ENCODE measurements around the gene HOMER1. TPM values are rescaled to one million over a fixed set of nuclear protein-coding genes. Genes with fewer than 3 reads are reported as not detected.

Gene HOMER1
- total and polyA plus RNA-seq, 9 of the 15 experiments (the other 6 are each of a cell fraction or from before 2014, with no cell fraction given): 6.3 to 39.9 (median 9.9) TPM

- Histone ChIP-seq H3K9me3 (replicated peaks; ENCODE audit: control insufficient read depth, insufficient read depth, low read depth, low read length) (no peaks in the 10 kb centered on the region), H3K36me3 (ENCODE audit: control insufficient read depth, insufficient read depth, low read length) (no peaks in the 10 kb centered on the region), H3K9me1 (ENCODE audit: control insufficient read depth, insufficient read depth, low read length) (no peaks in the 10 kb centered on the region), H3K27me3 (ENCODE audit: control insufficient read depth in 2 of 2, insufficient read depth in 2 of 2, low read length in 2 of 2) (no peaks in the 10 kb centered on the region), H3K4me2 (ENCODE audit: insufficient read depth, low read length) (no peak overlapping the region), H3K4me3 (no peak overlapping the region), H3K4me1 (replicated peaks in 1 of 2; ENCODE audit: control insufficient read depth in 2 of 2, insufficient read depth in 2 of 2, low read length in 2 of 2) (no peaks in the 10 kb centered on the region; a peak in 1 of 5 replicates), H3K79me2 (ENCODE audit: control insufficient read depth, insufficient read depth, low read length) (no peaks in the 10 kb centered on the region), H2AFZ (ENCODE audit: low read depth, low read length) (no peak overlapping the region), H4K20me1 (replicated peaks; ENCODE audit: control insufficient read depth, insufficient read depth, low read length) (no peaks in the 10 kb centered on the region), H3K27ac (ENCODE audit: extremely low read depth, low read depth, low read length) (no peak overlapping the region), H3K9ac (ENCODE audit: insufficient read depth in 1 of 2, low read depth in 2 of 2, low read length in 2 of 2) (no peak overlapping the region)
- FAIRE-seq: no peak
- BruUV-seq (replicated peaks): no TSS peak
- ChIA-PET CTCF (ENCODE audit: low intra/inter-chr PET ratio) (no interaction called here), POLR2A (no interaction called here)
- no peak for TF ChIP-seq PURB (CRISPR knock-in tag; IDR thresholded peaks at IDR 0.05; ENCODE audit: low read depth)
- TF ChIP-seq BRF2 (IDR thresholded peaks at IDR 0.05; ENCODE audit: borderline replicate concordance, insufficient read depth, insufficient read length): no peak
- TF ChIP-seq NR2C1 (IDR thresholded peaks at IDR 0.05): no peak
- no peak for TF ChIP-seq NR2C1 (tag; IDR thresholded peaks at IDR 0.05)
- no peak for TF ChIP-seq ZBTB1 (CRISPR knock-in tag; IDR thresholded peaks at IDR 0.05; ENCODE audit: borderline replicate concordance, low read depth)
- TF ChIP-seq E2F3 (CRISPR knock-in tag; IDR thresholded peaks at IDR 0.05): no peak
- no peak for TF ChIP-seq ZKSCAN8 (CRISPR knock-in tag; IDR thresholded peaks at IDR 0.05)
- no peak for TF ChIP-seq CTCF (IDR thresholded peaks at IDR 0.05 in 2 of 3, conservative IDR thresholded peaks at IDR 0.05 in 1 of 3; ENCODE audit: insufficient read depth in 2 of 3, low read depth in 1 of 3, low read length in 3 of 3)
- TF ChIP-seq, protein P1, sequence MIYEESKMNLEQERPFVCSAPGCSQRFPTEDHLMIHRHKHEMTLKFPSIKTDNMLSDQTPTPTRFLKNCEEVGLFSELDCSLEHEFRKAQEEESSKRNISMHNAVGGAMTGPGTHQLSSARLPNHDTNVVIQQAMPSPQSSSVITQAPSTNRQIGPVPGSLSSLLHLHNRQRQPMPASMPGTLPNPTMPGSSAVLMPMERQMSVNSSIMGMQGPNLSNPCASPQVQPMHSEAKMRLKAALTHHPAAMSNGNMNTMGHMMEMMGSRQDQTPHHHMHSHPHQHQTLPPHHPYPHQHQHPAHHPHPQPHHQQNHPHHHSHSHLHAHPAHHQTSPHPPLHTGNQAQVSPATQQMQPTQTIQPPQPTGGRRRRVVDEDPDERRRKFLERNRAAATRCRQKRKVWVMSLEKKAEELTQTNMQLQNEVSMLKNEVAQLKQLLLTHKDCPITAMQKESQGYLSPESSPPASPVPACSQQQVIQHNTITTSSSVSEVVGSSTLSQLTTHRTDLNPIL (CRISPR knock-in tag; IDR thresholded peaks at IDR 0.05): no peak
- TF ChIP-seq SAP30 (IDR thresholded peaks at IDR 0.05; ENCODE audit: borderline replicate concordance, insufficient read depth, low read depth, low read length, poor library complexity, severe bottlenecking): no peak
- TF ChIP-seq POLR2A (conservative IDR thresholded peaks at IDR 0.05): no peak
- no peak for TF ChIP-seq ZNF780A (CRISPR knock-in tag; IDR thresholded peaks at IDR 0.05)
- TF ChIP-seq PCBP1 (IDR thresholded peaks at IDR 0.05; ENCODE audit: low read depth, low read length, poor library complexity, severe bottlenecking): no peak
- TF ChIP-seq SMAD2 (IDR thresholded peaks at IDR 0.05; ENCODE audit: low read depth, low read length): no peak
- no peak for TF ChIP-seq MCM3 (IDR thresholded peaks at IDR 0.05)
- TF ChIP-seq ZNF644 (tag; IDR thresholded peaks at IDR 0.05; ENCODE audit: low read depth): no peak
- no peak for TF ChIP-seq SMARCA5 (IDR thresholded peaks at IDR 0.05)
- no peak for TF ChIP-seq IFI16 (CRISPR knock-in tag; IDR thresholded peaks at IDR 0.05)
- TF ChIP-seq SREBF1 (IDR thresholded peaks at IDR 0.05; ENCODE audit: borderline replicate concordance, low read depth, low read length): no peak
- TF ChIP-seq ZNF224 (CRISPR knock-in tag; IDR thresholded peaks at IDR 0.05): no peak
- intact Hi-C loops (cut with micrococcal nuclease): no loop called here
- 40% methylated on average over 6 of the region's 6 CpGs for WGBS (ENCODE audit: insufficient coverage, low coverage, missing lambda C conversion rate)
- in situ Hi-C loops (cut with MboI): no loop called here
- ATAC-seq: no peak
- DNase-seq (ENCODE audit: extremely low read depth in 1 of 4, low spot score in 3 of 4): no peak
Measured at GRCh38 chr5:79540939-79541338, 27.0 kb upstream of the HOMER1 start.
